GM21528 (cell line): ENCODE data around the gene SULT1C2.
"Not testable (repeated sequence)": the region's sequence is repeated elsewhere in the genome, so short reads cannot be mapped to it uniquely, and the experiment has no call there.

Experiments used
- ATAC-seq: cut with Tn5 transposase; IDR thresholded peaks from one replicate; pipeline ENCODE4 v1.9.1; 2021; ENCODE audit warnings: mild to moderate bottlenecking, moderate library complexity; ENCODE audit not compliant: unreplicated experiment, low FRiP score

The SULT1C2 gene

DNA sequence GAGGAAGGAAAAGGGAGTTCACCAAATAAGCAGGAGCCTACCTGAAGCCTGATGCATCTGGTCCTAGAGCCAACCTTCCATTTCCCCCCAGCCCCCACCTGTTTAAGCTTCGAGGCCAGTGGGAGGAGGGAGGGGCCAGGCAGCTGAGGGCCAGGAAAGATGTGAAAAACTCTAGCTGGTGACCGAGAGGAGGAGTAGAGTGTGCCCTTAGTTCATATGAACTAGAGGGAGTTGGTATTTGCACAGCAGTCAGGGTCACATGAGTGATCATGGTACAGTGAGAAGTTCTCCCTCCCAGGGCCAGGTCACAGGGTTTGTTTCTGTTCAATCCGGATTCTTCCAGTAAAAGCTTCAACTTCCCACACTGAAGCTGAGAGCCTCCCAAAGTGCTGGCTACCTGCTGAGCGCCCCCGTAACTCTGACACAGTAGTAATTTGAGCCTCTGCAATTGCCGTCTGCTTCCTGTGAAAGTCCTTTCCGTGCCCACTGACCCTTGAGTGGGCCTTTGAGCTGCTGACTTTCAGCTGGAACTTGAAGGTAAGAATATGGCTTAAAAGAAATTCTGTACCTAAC lies at the start of gene SULT1C2:
Gene SULT1C2 (plus strand): TSS at position 362 of the 573 bp plus-strand sequence. CDS start 4,773 bp downstream, outside the sequence.
- no peak for ATAC-seq

- ATAC-seq, result no peak
These were observed 48.9 kb upstream of the SULT1C2 start, which contains the start of gene SULT1C3 for GRCh38 chr2:108239786-108240185. SULT1C3 (plus strand) TSS chr2:108239968; CDS start chr2:108247195, 7,227 bp downstream.

DNA sequence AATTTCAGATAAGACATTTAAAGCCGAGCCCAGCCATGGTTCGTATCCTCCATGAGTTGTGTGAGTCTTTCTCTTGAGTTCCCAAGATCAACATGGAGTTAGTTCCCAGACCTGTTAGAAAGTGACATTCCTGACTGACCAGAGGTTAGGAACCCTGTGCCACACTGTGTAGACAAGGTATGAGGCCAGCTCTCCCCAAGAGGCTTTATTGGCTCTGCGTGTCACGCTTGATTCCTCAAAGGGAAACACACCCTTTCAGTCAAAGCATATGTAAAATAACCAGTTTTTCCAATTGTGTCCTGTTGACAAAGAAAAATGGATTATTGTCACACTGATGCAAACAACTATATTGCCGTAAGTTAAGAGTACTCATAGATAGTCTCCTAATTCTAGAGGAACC lies 47.7 kb upstream of the SULT1C2 start:
- no peak for ATAC-seq

DNA sequence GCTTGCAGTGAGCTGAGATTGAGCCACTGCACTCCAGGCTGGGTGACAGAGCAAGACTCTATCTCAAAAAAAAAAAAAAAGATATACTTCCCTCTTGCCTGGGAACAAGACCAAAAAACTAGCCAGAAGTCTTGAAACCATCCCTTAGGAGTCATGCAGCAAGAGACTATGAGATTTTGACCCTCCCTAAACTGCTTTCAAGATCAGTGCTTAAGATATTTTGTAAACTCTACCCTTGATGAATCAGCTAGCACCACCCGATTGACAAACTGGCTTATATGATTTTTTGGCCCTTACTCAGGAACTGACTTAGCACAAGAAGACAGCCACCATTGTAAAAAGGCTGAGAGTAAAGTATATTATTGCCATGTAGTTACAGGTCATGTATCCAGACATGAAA lies 45.1 kb upstream of the SULT1C2 start:
- no peak for ATAC-seq

- ATAC-seq, result no peak
These were observed 43.9 kb upstream of the SULT1C2 start for GRCh38 chr2:108244667-108245414.

GRCh38 chr2:108253106-108253505 lies 35.6 kb upstream of the SULT1C2 start:
- ATAC-seq, result no peak

DNA sequence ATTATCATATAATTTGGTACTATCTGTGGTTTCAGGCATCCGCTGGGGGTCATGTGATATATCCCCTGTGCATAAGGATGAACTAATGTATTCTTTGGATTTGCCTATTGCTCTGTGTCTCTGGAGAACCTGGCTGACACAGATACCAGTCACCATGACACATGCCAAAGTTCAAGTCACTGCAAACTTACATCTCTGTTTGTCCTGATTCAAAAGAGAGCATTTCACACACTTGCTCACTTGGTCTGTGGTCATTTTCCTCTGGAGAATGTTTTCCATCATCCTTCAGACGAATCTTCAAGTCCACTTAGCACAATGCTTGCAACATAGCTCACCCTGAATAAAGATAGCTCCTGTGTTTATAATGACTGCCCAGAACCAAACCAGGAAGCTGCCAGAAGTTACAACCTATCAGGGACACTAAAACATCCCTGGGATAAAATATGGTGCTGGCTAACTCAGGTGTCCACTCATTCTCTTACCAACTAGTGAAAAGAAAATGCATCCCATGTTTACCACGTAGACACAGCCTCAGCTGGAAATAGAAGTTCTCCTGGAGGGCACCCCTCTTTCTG lies 30.9 kb upstream of the SULT1C2 start:
- no peak for ATAC-seq

DNA sequence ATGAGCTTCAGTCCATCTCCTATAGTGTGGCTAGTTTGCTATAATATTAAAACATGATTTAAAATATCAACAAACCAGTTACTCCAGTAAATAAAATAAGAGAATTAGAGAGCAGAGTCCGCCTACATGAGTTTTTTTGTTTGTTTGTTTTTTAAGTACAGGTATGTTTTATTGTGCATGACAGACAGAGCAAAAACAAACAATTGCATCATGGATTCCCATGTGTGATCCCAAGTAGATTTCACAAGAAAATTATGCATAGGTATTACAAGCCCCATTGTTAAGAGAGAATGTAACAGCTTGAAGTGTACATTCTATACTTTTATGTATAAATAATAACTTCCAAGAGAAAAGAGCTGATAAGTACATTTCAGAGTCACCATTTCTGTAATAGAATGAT lies 27.9 kb upstream of the SULT1C2 start:
- ATAC-seq, result no peak

- ATAC-seq, result no peak
These were observed 26.7 kb upstream of the SULT1C2 start for GRCh38 chr2:108262036-108262435.

DNA sequence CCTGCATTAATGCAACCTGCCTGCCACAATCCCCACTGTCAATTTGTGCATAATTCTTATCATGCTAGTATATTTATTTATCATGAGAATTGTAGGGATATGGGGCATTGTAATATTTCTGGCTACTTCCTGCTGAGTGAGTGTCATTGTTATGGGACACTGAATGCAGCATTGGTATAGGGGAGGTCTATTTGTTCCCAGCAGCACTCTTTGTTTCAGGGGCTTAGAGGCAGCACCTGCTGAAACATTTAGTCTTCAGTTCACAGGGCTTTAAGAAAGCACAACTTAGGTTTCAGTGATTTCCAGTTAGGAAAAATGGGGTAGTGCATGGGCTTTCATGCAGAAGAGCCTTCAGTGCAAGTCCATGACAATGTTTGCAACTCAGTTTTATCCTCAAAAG lies 25.3 kb upstream of the SULT1C2 start:
- no peak for ATAC-seq

DNA sequence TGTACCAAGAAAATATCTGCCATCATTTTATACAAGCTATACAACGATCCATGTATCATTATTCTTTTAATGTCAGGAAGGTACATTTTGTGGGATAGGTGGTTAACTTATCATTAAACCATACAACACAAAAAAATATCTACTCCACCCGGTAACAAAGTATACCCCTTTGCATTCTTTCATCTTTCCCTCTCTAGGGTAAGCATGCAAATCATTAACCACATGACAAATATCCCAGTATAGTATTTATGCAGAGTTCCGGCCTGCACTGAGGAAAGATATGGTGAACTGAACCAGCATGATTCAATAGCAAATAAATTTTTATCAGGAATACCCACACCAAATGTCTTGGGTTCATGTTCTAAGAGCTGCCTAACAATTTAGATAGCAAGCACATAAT lies 22.5 kb upstream of the SULT1C2 start:
- no peak for ATAC-seq

DNA sequence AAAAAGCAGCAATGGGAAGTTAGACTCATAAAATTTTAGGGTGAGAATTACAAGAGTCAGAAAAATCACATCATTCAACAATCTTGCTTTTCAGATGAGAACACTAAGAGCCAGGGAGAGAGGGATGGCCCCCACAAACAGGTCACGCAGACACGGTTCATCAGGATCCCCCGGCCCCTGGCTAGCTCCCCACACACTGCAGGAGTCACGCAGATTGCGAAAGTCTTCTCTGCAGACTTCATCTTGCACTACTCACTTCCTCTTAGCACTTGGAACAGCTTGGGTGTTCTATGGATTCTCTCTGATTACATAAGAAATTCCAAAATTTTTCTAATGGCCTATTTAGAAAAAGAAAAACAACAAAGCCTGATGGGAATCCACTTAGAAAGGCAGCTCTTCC lies 21.6 kb upstream of the SULT1C2 start:
- no peak for ATAC-seq

DNA sequence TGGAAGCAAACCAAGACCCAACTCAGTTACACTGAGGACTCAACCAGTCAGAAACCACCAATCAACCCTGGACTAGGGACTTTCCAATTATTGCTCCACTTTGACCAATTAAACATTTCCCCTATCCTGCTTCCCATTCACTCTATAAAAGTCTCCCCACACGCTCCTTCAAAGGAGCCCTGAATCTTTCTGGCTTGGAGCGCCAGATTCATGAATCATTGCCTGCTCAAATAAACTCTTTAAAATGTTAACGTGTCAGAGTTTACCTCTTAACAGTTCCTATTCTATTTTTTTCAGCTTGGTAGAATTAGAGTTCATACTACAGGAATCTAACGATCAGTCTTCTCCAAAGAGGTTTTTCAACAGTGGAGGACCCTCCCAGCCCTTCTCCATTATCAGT lies 20.7 kb upstream of the SULT1C2 start:
- ATAC-seq, result no peak

- ATAC-seq, result no peak
These were observed 18.3 kb upstream of the SULT1C2 start for GRCh38 chr2:108270346-108270745.

- no peak for ATAC-seq
These were observed 17.8 kb upstream of the SULT1C2 start for GRCh38 chr2:108270768-108271506.

- no peak for ATAC-seq
These were observed 16.9 kb upstream of the SULT1C2 start for GRCh38 chr2:108271691-108272253.

DNA sequence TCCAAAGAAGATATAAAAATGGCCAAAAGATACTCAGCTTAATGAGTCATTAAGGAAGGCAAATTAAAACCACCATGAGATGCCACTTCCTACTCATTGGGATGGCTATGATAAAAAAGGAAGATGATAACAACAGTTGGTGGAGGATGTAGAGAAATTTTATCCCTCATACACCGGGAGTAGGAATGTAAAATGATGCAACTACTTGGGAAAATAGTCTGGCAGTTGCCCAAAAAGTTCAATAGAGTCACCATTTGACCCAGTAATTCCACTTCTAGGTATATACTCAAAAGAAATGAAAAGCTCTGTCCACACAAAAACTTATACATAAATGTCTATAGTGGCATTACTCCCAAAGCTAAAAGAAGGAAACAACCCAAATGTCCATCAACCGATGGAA lies 10.1 kb upstream of the SULT1C2 start:
- ATAC-seq, result no peak

DNA sequence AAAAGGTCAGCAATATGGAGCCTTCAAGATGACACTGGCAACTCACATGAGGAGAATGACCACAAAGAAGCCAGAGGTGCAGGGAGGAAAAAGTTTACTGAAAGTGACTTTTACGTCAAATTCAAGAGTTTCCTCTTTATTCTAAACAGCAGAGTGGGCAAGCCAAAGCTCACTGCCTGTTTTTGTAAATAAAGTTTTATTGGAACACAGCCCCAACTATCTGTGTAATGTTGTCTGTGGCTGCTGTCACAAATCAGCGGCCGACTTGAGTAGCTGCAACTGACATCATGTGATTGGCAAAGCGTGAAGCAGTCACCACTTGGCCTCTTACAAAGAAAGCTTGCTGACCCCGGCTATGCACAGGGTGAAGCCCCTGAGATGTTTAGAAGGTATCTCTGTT lies 9.2 kb upstream of the SULT1C2 start:
- ATAC-seq, result no peak

GRCh38 chr2:108280466-108280865 lies 8.2 kb upstream of the SULT1C2 start:
- no peak for ATAC-seq

GRCh38 chr2:108284566-108284965 lies 4.1 kb upstream of the SULT1C2 start:
- ATAC-seq, result not testable (repeated sequence)

DNA sequence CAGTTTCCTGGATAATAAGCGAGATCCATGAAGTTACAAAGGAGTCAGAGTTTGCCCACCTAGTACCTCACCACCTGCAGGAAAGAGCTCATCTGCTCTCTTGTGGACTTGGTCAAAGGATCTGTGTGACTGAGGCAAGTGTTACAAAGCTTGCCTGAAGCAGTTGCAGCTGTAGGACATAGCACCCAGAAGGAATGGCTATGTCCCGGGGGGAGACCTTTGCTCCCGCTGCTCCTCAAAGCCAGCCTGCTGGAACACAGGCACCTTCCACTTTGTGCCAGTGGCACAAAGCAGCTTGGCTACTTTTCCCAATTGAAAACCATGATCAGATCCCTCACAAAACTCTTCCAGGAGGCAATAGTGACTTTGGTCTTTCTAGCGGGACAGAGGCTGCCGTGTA lies 3.1 kb upstream of the SULT1C2 start:
- ATAC-seq, result no peak
